ENCODE data around the gene DNAH10.
"Not testable (repeated sequence)": the region's sequence is repeated elsewhere in the genome, so short reads cannot be mapped to it uniquely, and the experiment has no call there.

Gene DNAH10

GRCh38 chr12:123934829-123935228 lies 172.7 kb downstream of the DNAH10 start:
- no peak for DNase-seq (ENCODE audit: low spot score)

GRCh38 chr12:123935956-123936355 lies 173.9 kb downstream of the DNAH10 start:
- DNase-seq (ENCODE audit: low spot score): no peak

DNA sequence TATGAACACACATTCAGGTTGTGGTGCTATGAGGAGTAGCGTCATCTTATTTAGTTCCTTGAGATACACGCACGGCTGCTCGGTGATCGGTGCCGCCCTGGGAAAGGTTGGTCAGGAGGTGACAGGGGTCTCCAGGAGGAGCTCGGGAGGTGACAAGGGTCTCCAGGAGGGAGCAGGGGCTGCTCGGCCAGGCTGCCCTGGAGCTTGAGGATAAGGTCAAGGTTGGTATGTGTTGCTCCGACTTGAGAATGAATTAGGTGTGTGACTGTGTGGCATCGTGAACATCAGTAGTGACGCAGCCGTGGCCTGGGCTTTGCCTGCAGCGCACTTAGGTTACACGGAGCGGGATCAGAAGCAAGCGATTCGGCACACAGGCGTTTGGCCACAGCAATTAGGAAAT lies 174.4 kb downstream of the DNAH10 start:
- no peak for DNase-seq (ENCODE audit: low spot score)

- DNase-seq (ENCODE audit: low spot score): no peak
These were observed 175.0 kb downstream of the DNAH10 start for GRCh38 chr12:123936956-123937706.

DNA sequence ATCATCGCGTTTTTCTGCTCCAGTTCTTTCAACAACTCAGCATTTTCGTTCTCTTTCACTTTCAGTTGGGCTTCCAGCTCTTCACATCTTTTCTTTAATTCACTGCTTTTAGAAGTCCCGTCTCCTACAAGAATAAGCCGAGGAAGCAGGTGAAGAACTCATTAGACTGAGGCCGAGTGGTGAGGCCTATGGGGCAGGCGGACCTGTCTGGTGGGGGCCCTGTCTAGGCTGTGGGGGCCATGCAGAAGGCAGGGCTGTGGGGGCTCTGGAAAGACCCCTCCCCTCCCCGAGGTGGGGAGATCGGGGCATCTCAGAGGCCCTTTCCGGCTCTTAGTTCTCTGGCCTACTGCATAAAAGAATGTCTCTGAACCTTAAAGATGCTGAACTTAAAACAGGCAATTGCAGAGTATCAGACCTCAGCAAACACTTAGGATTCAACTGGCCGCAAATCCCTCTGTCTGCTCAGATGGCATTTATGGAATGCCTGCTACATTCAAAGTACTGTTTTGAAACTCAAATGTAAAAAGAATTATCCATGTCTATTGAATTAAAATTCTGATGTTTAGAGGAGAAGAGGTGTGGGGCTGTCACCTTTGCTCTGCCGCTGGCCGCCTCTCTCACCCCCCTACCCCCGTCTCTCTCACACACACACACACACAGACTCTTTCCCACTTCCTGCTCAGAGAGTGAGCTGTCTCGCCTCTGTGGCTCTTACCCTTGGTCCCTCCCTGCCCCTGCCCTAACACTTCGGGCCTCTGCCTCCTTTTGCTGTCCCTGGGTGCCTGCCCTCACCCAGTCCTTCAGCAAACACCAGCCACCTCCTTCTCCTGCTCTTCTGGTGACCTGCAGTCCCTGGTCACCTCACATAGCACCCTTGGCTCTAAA lies 175.8 kb downstream of the DNAH10 start:
- DNase-seq (ENCODE audit: low spot score): no peak

- no peak for DNase-seq (ENCODE audit: low spot score)
These were observed 176.8 kb downstream of the DNAH10 start for GRCh38 chr12:123938679-123939480.

DNA sequence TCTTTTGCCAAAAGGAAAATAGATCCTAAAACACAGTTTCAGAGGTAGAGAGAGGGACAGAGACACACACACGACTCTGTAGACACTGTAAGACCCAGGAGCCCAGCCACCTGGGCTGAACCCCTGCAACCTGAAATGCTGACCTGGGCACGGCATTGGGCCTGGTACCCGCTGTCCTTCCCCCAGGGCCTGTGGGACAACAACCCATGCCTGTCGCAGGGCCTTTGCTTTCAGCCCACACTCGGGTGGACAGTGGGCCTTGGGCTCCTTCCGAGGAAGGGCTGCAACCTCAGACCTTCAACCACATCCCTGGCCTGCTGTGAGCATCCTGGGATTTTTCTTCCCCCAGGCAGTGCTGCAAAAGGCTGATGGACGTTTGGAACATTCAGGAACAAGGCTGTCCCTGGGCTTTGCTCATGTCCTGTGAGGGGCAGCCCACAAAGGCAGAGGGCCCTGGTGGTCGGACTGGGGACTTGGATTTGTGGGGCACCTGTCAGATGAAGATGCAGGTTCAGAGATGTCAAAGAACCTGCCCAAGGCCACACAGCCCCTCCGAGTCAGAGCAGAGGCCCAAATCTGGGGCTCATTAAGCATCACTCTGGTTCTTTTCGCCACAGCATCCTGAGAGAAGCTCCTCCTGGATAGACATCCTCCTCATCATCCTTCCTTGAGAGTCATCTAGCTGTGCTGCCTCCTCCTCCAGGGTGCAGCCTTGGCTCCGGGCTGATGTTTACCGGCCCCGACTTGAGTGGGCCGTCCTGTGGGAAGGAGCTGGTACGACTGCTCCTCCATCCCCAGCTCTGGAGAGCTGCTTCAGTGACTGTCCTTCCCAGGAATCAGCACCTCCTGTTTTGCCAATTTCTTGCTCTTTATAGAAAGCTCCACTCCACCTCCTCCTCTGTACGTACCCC lies 177.9 kb downstream of the DNAH10 start:
- DNase-seq (ENCODE audit: low spot score): no peak

GRCh38 chr12:123940627-123940966 lies 178.5 kb downstream of the DNAH10 start:
- no peak for DNase-seq (ENCODE audit: low spot score)

DNA sequence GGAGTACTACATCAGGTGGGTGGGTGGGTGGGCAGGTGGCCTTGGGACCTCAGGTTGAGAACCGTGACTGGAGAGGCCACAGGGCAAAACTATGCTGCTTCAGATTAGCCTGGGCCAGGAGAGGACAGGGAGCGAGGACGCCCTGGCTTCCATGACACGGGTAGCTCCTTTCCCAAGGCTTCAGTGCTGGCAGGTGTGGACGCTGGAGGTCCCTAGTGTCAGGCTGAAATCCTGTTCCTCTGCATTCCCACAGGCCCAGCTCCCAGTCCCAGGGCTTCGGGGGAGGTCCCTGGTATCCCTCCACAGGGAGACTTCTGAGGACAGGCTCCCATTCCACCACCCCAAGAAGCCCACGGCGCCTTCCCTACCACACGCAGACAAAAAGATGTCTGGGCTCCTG lies 178.9 kb downstream of the DNAH10 start:
- no peak for DNase-seq (ENCODE audit: low spot score)

DNA sequence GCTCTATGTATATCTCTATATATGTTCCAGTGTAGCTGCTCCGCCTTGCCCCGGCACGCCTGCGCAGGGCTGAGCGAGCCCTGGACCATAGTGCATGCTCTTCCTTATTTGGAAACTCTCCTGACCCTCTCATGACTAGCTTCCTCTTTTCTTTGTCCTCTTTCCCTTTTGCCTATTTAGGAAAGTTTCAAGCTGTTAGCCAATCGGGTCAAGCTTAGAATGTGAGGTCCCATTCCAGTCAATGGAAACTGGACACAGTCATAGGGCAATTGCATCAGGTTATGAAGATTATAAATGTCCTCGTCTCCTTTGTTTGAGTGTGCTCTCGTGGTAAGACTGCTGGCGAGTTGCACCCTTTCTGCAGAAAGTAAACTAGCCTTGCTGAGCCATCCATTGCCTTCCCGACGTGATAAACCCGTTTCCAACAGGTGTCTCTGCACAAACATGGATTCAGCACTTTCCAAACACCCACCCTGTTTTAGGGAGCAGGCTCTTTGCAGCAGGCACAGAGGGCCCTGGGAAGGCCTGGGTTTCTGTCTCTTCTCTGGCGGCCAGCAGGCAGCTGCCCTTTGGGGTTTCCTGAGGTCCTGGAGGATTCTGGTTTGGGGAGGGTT lies 179.6 kb downstream of the DNAH10 start:
- DNase-seq (ENCODE audit: low spot score): no peak

DNA sequence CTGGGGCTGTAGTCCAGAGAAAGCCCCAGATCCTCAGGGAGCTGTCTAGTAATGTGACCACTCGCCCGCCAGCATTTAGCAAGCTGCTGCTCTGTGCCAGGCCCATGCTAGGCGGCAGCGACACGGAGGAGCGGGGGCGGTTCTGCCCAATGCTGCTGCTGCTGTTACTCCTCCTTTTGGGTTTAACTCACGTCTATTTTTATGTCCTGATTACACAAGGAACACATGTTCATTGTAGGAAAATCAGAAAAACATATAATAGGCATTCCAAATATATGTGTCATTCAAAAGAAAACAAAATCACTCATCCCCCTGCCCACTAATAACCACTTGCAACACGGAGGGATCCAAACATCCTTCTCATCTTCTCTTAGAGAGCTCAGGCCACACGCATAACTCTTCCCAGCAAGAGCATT lies 180.1 kb downstream of the DNAH10 start:
- DNase-seq (ENCODE audit: low spot score): no peak

DNA sequence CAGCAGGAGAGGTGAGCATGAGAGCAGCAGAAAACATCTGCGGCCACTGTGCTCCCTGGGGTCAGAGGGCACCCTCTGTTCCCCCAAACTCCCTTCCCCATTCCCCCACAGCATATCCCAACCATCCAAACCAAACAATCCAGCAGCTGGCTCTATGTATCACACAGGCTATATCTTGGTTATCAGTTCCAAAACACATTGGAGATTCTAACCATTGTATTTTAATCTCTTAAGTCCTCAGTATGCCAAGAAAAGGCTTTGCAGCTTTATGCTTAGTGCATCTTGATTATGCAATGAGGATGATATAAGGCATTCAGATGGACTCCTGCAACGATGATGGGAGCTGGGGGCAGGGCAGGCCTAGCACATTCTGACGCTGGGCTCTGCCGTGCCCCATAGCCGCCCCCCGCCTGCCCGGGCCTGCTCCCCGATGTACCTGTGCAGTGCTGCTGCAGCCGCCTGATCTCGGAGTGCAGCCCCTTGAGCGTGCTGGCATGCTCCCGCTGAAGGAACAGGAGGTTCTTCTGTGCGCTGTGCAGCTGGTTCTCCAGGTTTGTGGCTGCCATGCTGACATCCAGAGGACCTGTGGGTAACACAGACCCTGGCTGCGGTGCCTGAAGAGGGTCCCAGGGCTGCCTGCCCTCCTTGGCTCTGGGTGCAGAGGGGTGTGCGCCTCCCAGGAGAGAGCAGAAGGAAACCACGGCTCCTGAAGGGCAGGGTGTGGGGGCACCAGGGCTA lies 181.0 kb downstream of the DNAH10 start:
- no peak for DNase-seq (ENCODE audit: low spot score)

DNA sequence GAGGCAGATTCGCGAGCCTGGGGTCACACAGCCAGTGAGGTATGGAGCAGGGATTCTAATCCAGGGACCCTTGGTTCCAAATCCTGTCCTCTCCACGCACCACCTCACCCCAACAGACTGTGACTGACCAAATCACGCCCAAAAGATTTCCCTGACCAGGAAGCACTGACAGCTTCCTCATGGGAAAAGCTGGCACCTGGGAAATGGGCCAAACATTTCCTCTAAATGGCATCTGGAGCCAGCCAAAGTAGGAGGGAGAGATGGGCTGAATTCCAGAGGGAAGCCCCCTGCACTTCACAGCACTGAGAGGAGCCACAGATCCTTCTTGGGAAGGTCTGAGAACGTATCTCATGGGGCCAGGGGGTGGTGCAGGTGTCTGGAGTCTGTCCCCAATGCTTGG lies 181.7 kb downstream of the DNAH10 start:
- DNase-seq (ENCODE audit: low spot score): no peak

GRCh38 chr12:123944696-123945095 lies 182.6 kb downstream of the DNAH10 start:
- no peak for DNase-seq (ENCODE audit: low spot score)

- DNase-seq (ENCODE audit: low spot score): no peak
These were observed 183.4 kb downstream of the DNAH10 start for GRCh38 chr12:123945287-123946151.

- no peak for DNase-seq (ENCODE audit: low spot score)
These were observed 184.0 kb downstream of the DNAH10 start for GRCh38 chr12:123946152-123946515.

DNA sequence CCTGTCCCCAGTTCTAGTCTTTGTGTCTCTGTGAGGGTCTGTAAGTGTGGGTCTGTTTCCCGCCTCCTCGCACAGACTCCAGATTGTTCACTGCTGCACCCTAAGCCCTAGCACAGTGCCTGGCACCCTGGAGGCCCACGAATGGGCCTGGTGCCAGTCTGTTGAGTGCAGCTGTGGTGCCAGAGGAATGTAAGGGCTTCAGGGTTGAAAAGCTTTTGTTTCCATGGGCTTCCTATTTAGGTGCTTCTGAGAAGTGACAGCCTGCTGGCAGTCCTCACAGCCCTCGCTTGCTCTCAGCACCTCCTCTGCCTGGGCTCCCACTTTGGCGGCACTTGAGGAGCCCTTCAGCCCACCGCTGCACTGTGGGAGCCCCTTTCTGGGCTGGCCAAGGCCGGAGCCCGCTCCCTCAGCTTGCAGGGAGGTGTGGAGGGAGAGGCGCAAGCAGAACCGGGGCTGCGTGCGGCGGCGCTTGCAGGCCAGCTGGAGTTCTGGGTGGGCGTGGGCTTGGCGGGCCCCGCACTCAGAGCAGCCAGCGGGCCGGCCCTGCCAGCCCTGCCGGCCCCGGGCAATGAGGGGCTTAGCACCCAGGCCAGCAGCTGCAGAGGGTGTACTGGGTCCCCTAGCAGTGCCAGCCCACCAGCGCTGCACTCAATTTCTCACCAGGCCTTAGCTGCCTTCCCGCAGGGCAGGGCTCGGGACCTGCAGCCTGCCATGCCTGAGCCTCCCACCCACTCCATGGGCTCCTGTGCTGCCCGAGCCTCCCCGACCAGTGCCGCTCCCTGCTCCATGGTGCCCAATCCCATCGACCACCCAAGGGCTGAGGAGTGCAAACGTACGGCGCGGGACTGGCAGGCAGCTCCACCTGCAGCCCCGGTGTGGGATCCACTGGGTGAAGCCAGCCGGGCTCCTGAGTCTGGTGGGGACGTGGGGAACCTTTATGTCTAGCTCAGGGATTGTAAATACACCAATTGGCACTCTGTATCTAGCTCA lies 184.7 kb downstream of the DNAH10 start:
- DNase-seq (ENCODE audit: low spot score): not testable (repeated sequence)

DNA sequence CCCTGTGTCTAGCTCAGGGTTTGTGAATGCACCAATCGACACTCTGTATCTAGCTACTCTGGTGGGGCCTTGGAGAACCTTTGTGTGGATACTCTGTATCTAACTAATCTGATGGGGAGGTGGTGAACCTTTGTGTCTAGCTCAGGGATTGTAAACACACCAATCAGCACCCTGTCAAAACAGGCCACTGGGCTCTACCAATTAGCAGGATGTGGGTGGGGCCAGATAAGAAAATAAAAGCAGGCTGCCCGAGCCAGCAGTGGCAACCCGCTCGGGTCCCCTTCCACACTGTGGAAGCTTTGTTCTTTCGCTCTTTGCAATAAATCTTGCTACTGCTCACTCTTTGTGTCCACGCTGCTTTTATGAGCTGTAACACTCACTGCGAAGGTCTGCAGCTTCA lies 185.4 kb downstream of the DNAH10 start:
- DNase-seq (ENCODE audit: low spot score): not testable (repeated sequence)
